Loucy (cell line): Measurements from ENCODE around the gene PDE4D.

ENCODE experiments used
- H2AFZ ChIP-seq: fragments of 200-600 bp; sonication (generic); 2 replicates; pipeline ENCODE4 v1.6.0; 2016; ENCODE audit warnings: antibody characterized with exemption, mild to moderate bottlenecking, low read length, moderate library complexity
- H3F3A ChIP-seq: fragments of 200-600 bp; 2 replicates; pipeline ENCODE4 v1.6.0; 2016; ENCODE audit warnings: antibody characterized with exemption, low read depth, mild to moderate bottlenecking
- H3K27me3 ChIP-seq: fragments of 200-600 bp; sonication (generic); 2 replicates; pipeline ENCODE4 v1.6.1; 2014; ENCODE audit warnings: low read length, mild to moderate bottlenecking; ENCODE audit not compliant: insufficient read depth, poor library complexity, severe bottlenecking
- H3K36me3 ChIP-seq: fragments of 200-600 bp; sonication (generic); 2 replicates; pipeline ENCODE4 v1.6.1; 2016; ENCODE audit warnings: low read length; ENCODE audit not compliant: insufficient read depth
- H3K4me1 ChIP-seq: fragments of 200-600 bp; sonication (generic); 2 replicates; pipeline ENCODE4 v1.5.1; 2014; ENCODE audit warnings: low read length, mild to moderate bottlenecking; ENCODE audit not compliant: insufficient read depth, poor library complexity, severe bottlenecking
- H3K4me2 ChIP-seq: fragments of 200-600 bp; sonication (generic); 2 replicates; pipeline ENCODE4 v1.6.0; 2014; ENCODE audit warnings: antibody characterized with exemption, low read length, low read depth, mild to moderate bottlenecking; ENCODE audit not compliant: poor library complexity, severe bottlenecking
- H3K4me3 ChIP-seq: fragments of 200-600 bp; sonication (generic); 2 replicates; pipeline ENCODE4 v1.5.1; 2014; ENCODE audit warnings: low read length, mild to moderate bottlenecking, mixed read lengths; ENCODE audit not compliant: poor library complexity, severe bottlenecking
- H3K79me2 ChIP-seq: fragments of 200-600 bp; sonication (generic); 2 replicates; pipeline ENCODE4 v1.6.1; 2014; ENCODE audit warnings: low read length; ENCODE audit not compliant: insufficient read depth
- H3K9ac ChIP-seq: fragments of 200-600 bp; sonication (generic); 2 replicates; pipeline ENCODE4 v1.6.0; 2014; ENCODE audit warnings: mild to moderate bottlenecking, low read depth, low read length, moderate library complexity; ENCODE audit not compliant: poor library complexity, severe bottlenecking
- H3K9me2 ChIP-seq: fragments of 200-600 bp; sonication (generic); replicated peaks from 2 replicates; pipeline ENCODE4 v1.6.1; 2016; ENCODE audit warnings: low read depth, low read length, mixed read lengths
- H3K9me3 ChIP-seq: fragments of 200-600 bp; sonication (generic); 2 replicates; pipeline ENCODE4 v1.6.1; 2014; ENCODE audit warnings: mild to moderate bottlenecking, antibody characterized with exemption, low read length, low read depth; ENCODE audit not compliant: insufficient read depth
- H4K20me1 ChIP-seq: fragments of 200-600 bp; sonication (generic); 2 replicates; pipeline ENCODE4 v1.6.0; 2014; ENCODE audit warnings: antibody characterized with exemption, low read length, mild to moderate bottlenecking; ENCODE audit not compliant: insufficient read depth, poor library complexity, severe bottlenecking
- CTCF ChIP-seq: fragments of 200-600 bp; sonication (generic); conservative IDR thresholded peaks from 2 replicates; pipeline ENCODE4 v1.5.1; 2014; ENCODE audit warnings: mild to moderate bottlenecking, antibody characterized with exemption, low read length
- EZH2phosphoT487 ChIP-seq: fragments of 200-600 bp; IDR thresholded peaks from 2 replicates; pipeline ENCODE4 v1.6.1; 2018; ENCODE audit warnings: antibody characterized with exemption, mild to moderate bottlenecking, moderate library complexity, borderline replicate concordance

Gene PDE4D

GRCh38 chr5:58926541-58926935 is 967.0 kb downstream of the PDE4D start:
- no peaks in the 10 kb centered on the region for H3K79me2 ChIP-seq
- no peak overlapping the region for H3K4me2 ChIP-seq
- no peaks in the 10 kb centered on the region for H3K36me3 ChIP-seq
- no peaks in the 10 kb centered on the region for H3K9me2 ChIP-seq
- peaks cover 4% of the 10 kb centered on the region for H3K27me3 ChIP-seq
- no peak overlapping the region for H2AFZ ChIP-seq
- H3K9ac ChIP-seq: no peak overlapping the region
- no peak for TF ChIP-seq EZH2phosphoT487
- TF ChIP-seq CTCF: no peak
- no peaks in the 10 kb centered on the region for H3K9me3 ChIP-seq
- H3K4me3 ChIP-seq: no peak overlapping the region
- no peaks in the 10 kb centered on the region for H3K4me1 ChIP-seq
- no peaks in the 10 kb centered on the region for H4K20me1 ChIP-seq
- H3F3A ChIP-seq: no peaks in the 10 kb centered on the region

GRCh38 chr5:58925627-58926540 is 967.6 kb downstream of the PDE4D start:
- TF ChIP-seq EZH2phosphoT487 (no peak), CTCF (no peak)
- Histone ChIP-seq H2AFZ (no peak overlapping the region), H3K4me1 (no peaks in the 10 kb centered on the region), H3K9ac (no peak overlapping the region), H3K4me2 (no peak overlapping the region), H4K20me1 (no peaks in the 10 kb centered on the region), H3K9me2 (no peaks in the 10 kb centered on the region), H3K27me3 (no peaks in the 10 kb centered on the region), H3K9me3 (no peaks in the 10 kb centered on the region), H3K36me3 (no peaks in the 10 kb centered on the region), H3F3A (no peaks in the 10 kb centered on the region), H3K79me2 (no peaks in the 10 kb centered on the region), H3K4me3 (no peak overlapping the region)

- H3K9me3 ChIP-seq: no peaks in the 10 kb centered on the region
- H3K36me3 ChIP-seq: no peaks in the 10 kb centered on the region
- H3F3A ChIP-seq: no peaks in the 10 kb centered on the region
- H2AFZ ChIP-seq: no peak overlapping the region
- H3K27me3 ChIP-seq: no peaks in the 10 kb centered on the region
- H3K4me3 ChIP-seq: no peak overlapping the region
- H3K9me2 ChIP-seq: no peaks in the 10 kb centered on the region
- H4K20me1 ChIP-seq: no peaks in the 10 kb centered on the region
- no peaks in the 10 kb centered on the region for H3K79me2 ChIP-seq
- TF ChIP-seq EZH2phosphoT487 (no peak), CTCF (no peak)
- H3K4me2 ChIP-seq: no peak overlapping the region
- H3K9ac ChIP-seq: no peak overlapping the region
- H3K4me1 ChIP-seq: no peaks in the 10 kb centered on the region
Observed at GRCh38 chr5:58924306-58924705, 969.2 kb downstream of the PDE4D start.
